ENCODE results near the gene UNC119.
"Not testable (repeated sequence)": the region's sequence is repeated elsewhere in the genome, so short reads cannot be mapped to it uniquely, and the experiment has no call there.

DNA sequence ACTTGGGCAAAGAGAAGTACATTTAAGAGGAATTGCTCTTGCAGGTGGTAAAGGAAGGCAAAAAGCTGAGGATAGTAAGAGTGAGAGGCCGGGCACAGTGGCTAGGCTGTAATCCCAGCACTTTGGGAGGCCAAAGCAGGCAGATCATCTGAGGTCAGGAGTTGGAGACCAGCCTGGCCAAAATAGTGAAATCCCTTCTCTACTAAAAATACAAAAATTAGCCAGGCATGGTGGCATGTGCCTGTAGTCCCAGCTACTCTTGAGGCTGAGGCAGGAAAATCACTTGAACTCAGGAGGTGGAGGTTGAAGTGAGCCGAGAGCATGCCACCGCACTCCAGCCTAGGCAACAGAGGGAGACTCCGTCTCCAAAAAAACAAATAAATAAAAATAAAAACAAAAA, 30.1 kb downstream of the UNC119 start:
- not testable (repeated sequence) for TF ChIP-seq EZH2 (conservative IDR thresholded peaks at IDR 0.05; ENCODE audit: low read depth, low read length); ZNF776 (CRISPR knock-in tag; IDR thresholded peaks at IDR 0.05); MLX (CRISPR knock-in tag; IDR thresholded peaks at IDR 0.05)
